HG02588 (cell line): ENCODE results near the gene HS6ST3.

Experiments used
- ATAC-seq: cut with Tn5 transposase; IDR thresholded peaks from one replicate; pipeline ENCODE4 v1.9.1; 2021; ENCODE audit warnings: mild to moderate bottlenecking, moderate library complexity; ENCODE audit not compliant: unreplicated experiment

The HS6ST3 gene

DNA sequence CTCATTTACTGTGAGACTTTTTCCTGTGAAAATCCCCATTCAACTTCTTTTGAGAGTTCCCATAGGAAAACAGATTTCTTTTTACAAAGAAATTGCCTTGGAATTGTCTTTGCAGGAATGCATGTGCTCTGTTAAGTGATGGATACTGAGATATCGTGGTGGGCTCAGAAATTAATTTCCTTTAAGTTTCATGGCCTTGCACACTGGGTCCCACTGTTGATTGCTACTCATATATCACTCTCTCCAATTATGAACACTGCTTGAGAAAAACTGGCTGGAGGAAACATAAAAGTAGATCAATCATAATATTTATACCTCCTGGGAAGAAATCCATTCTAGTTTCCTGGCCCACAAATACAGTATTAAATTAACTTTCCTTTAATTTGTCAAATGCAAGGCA is 773.1 kb downstream of the HS6ST3 start:
- ATAC-seq = no peak

DNA sequence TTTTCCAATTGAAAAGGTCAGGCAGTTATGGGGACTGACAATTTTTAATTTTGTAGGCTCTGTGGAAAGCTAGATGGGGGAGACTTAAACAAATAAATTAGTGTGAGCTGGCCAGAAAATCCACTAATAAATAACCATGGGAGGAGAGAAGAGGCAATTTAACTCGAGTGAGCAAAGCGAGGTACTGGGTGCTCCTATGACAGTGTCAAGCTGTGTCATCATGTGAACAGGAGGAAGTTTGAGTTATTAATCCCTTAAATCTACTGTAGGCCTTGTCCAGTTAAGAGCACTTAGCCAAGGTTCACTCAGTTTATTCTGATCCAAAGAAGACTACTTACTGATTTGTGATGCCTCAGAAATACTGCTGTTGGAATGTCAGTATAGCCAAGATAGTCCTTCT is 781.6 kb downstream of the HS6ST3 start:
- ATAC-seq = no peak

DNA sequence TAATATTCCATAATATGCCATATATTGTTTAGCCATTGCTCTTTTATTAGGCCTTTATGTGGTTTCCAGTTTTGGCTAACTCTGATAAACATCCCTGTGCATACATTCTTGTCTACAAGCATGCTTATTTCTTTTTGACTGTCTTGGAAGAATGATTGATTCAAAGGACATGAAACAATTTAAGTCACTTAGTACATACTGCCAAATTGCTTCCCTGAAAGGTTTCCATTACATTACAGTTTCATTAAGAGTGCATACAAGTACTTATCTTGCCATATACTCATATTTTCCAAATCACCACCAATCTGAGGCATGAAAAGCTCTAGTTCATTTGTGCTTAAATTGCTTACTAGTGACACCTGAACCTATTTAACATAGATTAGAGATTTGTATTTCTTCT is 790.5 kb downstream of the HS6ST3 start:
- ATAC-seq = no peak
